Gastroesophageal sphincter (tissue), 4 donors: ENCODE data around the gene RPL10. TPM values are rescaled to one million over a fixed set of nuclear protein-coding genes. Genes with fewer than 3 reads are reported as not detected.

Source experiments
- ATAC-seq: fragments of 150-250 bp; one replicate; pipeline ENCODE4 v1.9.1; 2016; ENCODE audit warnings: mild to moderate bottlenecking, moderate library complexity
- H3K27ac ChIP-seq, 4 donors: fragments of 200-600 bp; sonication (generic) in 3 of 4; 1 replicate in 3 of 4; 2 replicates in 1 of 4; pipeline ENCODE4 v1.5.1; 2016 to 2019
- H3K27me3 ChIP-seq: fragments of 200-600 bp; sonication (generic); one replicate; pipeline ENCODE4 v1.5.1; 2019
- H3K36me3 ChIP-seq, 2 donors: fragments of 200-600 bp; sonication (generic); one replicate each; pipeline ENCODE4 v1.5.1; 2019; ENCODE audit warnings: control low read depth in 1 of 2
- H3K4me1 ChIP-seq, 3 donors: fragments of 200-600 bp; sonication (generic); 1 replicate in 2 of 3; 2 replicates in 1 of 3; pipeline ENCODE4 v1.5.1; 2016 to 2019; ENCODE audit warnings: control low read depth in 2 of 3
- H3K4me3 ChIP-seq, 2 donors: fragments of 200-600 bp; sonication (generic); one replicate each; pipeline ENCODE4 v1.5.1; 2019; ENCODE audit warnings: mild to moderate bottlenecking in 1 of 2, moderate library complexity in 1 of 2
- H3K9me3 ChIP-seq, 3 donors: fragments of 200-600 bp; sonication (generic); one replicate each; pipeline ENCODE4 v1.5.1; 2017 to 2019; ENCODE audit warnings: control low read depth in 2 of 3
- EP300 ChIP-seq: sonication (generic); formaldehyde crosslinking; IDR thresholded peaks from one replicate; pipeline ENCODE4 v1.6.1; 2017; ENCODE audit warnings: antibody characterized with exemption, mild to moderate bottlenecking
- POLR2A ChIP-seq, 2 donors: fragments of 450-650 bp; IDR thresholded peaks; one replicate each; pipeline ENCODE4 v1.6.1; 2017; ENCODE audit warnings: antibody characterized with exemption in 2 of 2, mild to moderate bottlenecking in 2 of 2, moderate library complexity in 1 of 2
- POLR2AphosphoS5 ChIP-seq: sonication (generic); formaldehyde crosslinking; IDR thresholded peaks from one replicate; pipeline ENCODE4 v1.6.1; 2017; ENCODE audit warnings: antibody characterized with exemption
- WGBS, 2 donors: methylation state at CpG; one replicate each; pipeline ENCODE4 v1.1.5; 2018; ENCODE audit warnings: low coverage in 1 of 2; 5-methylcytosine and 5-hydroxymethylcytosine counted together
- total RNA-seq, 4 donors: library from RNA; depleted of rRNA; stranded (reverse); fragments of >200 nt; gene quantifications; one replicate each; pipeline ENCODE4 v1.1.0, GENCODE V29; 2016
- TF ChIP-seq, protein P1 (sequence below), 4 experiments: fragments of 200-600 bp in 2 of 4; fragments of 450-650 bp in 2 of 4; sonication (generic) in 1 of 4; IDR thresholded peaks; one replicate each; pipeline ENCODE4 v1.5.1; 2017 to 2019; ENCODE audit warnings: antibody characterized with exemption in 4 of 4, mild to moderate bottlenecking in 2 of 4, moderate library complexity in 2 of 4

Gene RPL10
- total RNA-seq, 4 donors from 2014 or later, result 3,970 to 7,427 (median 5,392) TPM

DNA sequence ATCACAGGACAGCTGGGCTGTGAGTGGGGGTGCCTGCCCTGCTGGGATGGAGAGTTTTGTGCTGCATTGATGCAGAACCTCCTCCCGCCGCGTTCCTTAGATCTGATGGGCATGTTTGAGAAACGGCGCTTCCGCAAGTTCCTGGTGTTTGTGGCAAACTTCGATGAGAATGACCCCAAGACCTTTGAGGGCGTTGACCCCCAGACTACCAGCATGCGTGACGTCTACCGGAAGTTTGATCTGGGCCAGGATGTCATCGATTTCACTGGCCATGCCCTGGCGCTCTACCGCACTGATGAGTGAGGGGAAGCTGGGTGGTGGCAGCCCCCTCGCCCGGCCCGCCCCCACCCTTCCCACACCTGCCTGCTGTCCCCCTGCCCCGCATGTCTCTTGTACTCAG lies 41.7 kb downstream of the RPL10 start:
- no CpG with 5 or more reads among the region's 18 CpGs for WGBS, 2 donors
- Histone ChIP-seq H3K4me1 (peaks cover 0 to 52% (median 0%) of the 10 kb centered on the region in 3 donors), H3K27me3 (no peaks in the 10 kb centered on the region), H3K27ac (no peak overlapping the region), H3K4me3 (no peak overlapping the region), H3K36me3 (peaks cover 0 to 46% of the 10 kb centered on the region in 2 donors), H3K9me3 (no peaks in the 10 kb centered on the region)
- ATAC-seq, result no peak
- TF ChIP-seq, protein P1, sequence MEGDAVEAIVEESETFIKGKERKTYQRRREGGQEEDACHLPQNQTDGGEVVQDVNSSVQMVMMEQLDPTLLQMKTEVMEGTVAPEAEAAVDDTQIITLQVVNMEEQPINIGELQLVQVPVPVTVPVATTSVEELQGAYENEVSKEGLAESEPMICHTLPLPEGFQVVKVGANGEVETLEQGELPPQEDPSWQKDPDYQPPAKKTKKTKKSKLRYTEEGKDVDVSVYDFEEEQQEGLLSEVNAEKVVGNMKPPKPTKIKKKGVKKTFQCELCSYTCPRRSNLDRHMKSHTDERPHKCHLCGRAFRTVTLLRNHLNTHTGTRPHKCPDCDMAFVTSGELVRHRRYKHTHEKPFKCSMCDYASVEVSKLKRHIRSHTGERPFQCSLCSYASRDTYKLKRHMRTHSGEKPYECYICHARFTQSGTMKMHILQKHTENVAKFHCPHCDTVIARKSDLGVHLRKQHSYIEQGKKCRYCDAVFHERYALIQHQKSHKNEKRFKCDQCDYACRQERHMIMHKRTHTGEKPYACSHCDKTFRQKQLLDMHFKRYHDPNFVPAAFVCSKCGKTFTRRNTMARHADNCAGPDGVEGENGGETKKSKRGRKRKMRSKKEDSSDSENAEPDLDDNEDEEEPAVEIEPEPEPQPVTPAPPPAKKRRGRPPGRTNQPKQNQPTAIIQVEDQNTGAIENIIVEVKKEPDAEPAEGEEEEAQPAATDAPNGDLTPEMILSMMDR (IDR thresholded peaks at IDR 0.05), result no peak
- TF ChIP-seq POLR2A (IDR thresholded peaks at IDR 0.05) (no peak), POLR2AphosphoS5 (no peak), EP300 (no peak)

DNA sequence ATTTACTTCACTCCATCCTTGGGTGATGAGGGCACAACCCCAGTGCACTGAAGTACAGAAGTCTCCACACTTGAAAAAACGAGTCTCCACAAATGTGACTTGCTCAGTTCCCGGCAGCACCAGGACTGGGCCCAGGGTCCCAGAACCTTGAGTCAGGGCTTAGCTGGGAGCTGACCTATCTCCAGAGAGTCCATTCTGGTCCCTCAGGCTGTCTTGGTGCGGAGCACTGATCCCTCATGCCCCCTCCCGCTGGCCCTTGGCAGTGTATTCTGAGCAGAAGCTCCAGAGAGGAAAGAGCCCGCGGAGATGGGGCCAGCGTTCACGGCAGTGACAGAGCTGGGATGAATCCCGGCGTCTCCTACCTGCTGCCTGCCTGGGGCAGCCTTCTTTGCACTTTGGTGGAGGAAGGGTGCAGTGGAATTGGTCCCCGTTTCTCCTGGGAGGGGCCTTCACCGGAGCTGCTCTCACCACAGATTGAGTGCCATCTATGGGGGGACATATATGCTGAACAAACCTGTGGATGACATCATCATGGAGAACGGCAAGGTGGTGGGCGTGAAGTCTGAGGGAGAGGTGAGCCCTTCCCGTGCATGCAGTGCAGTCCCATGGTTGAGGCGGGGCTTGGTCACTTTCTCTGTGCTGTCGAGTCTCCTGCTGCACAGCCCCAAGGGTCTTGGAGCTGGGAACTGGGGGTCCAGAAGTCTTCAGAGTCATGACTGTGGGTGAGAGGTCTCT lies 42.6 kb downstream of the RPL10 start:
- H3K27me3 ChIP-seq, result no peaks in the 10 kb centered on the region
- no peak overlapping the region for H3K27ac ChIP-seq
- 26% methylated on average over 3 of the region's 17 CpGs; no CpG with 5 or more reads in 1 of the 2 donors for WGBS, 2 donors
- H3K36me3 ChIP-seq, result peaks cover 0 to 36% of the 10 kb centered on the region in 2 donors
- ATAC-seq, result no peak
- TF ChIP-seq POLR2AphosphoS5 (no peak), EP300 (no peak), POLR2A (IDR thresholded peaks at IDR 0.05) (no peak)
- H3K9me3 ChIP-seq, result no peaks in the 10 kb centered on the region
- H3K4me1 ChIP-seq, result peaks cover 0 to 61% (median 0%) of the 10 kb centered on the region in 3 donors
- no peak overlapping the region for H3K4me3 ChIP-seq

DNA sequence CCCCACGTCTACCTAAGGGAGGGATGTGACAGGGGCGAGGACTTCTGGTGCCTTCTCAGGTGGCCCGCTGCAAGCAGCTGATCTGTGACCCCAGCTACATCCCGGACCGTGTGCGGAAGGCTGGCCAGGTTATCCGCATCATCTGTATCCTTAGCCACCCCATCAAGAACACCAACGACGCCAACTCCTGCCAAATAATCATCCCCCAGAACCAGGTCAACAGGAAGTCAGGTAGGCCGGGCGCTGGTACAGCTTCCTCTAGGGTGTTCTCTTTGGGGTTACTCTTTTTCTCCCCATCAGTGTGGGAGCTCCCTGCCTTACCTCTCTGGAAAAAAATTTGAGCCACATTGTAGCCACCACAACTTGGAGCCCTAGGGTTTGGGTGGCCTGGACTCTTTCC lies 43.4 kb downstream of the RPL10 start:
- no peak overlapping the region for H3K27ac ChIP-seq
- no peaks in the 10 kb centered on the region for H3K9me3 ChIP-seq
- no peaks in the 10 kb centered on the region for H3K27me3 ChIP-seq
- TF ChIP-seq, protein P1 (IDR thresholded peaks at IDR 0.05), result no peak
- no peak for TF ChIP-seq POLR2AphosphoS5
- TF ChIP-seq POLR2A (IDR thresholded peaks at IDR 0.05), result no peak
- no peak for TF ChIP-seq EP300
- ATAC-seq, result no peak
- peaks cover 0 to 59% (median 0%) of the 10 kb centered on the region in 3 donors for H3K4me1 ChIP-seq
- WGBS, 2 donors, result no CpG with 5 or more reads among the region's 11 CpGs
- peaks cover 0 to 38% of the 10 kb centered on the region in 2 donors for H3K36me3 ChIP-seq
- H3K4me3 ChIP-seq, result no peak overlapping the region

DNA sequence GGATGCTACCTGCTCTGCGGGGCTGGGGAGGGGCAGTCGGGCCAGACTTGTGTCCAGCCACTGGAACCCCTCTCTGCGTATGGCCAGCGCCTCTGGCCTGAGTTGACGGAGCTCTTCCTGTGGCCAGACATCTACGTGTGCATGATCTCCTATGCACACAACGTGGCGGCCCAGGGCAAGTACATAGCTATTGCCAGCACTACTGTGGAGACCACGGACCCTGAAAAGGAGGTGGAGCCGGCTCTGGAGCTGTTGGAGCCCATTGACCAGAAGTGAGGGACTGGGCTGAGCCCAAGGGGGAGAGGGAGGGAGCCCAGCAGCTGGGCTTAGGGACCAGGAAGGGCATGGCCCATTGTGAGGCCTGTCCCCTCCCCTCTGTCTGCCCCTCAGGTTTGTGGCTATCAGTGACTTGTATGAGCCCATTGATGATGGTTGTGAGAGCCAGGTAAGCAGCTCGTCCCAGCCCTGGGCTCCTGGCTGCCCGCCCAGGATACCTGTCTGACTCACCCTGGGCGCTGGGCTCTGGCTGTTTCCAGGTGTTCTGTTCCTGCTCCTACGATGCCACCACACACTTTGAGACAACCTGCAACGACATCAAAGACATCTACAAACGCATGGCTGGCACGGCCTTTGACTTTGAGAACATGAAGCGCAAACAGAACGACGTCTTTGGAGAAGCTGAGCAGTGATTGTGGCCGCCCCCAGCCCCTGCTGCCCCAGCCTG lies 44.0 kb downstream of the RPL10 start:
- Histone ChIP-seq H3K4me1 (peaks cover 0 to 59% (median 0%) of the 10 kb centered on the region in 3 donors), H3K9me3 (no peaks in the 10 kb centered on the region), H3K36me3 (peaks cover 0 to 44% of the 10 kb centered on the region in 2 donors), H3K27ac (peak overlapping the region in 2 of 4 donors; percentile 11 to 15), H3K4me3 (no peak overlapping the region), H3K27me3 (no peaks in the 10 kb centered on the region)
- WGBS, 2 donors, result 60 to 71% methylated on average over 1 to 8 of the region's 21 CpGs
- no peak for ATAC-seq
- TF ChIP-seq, protein P1 (IDR thresholded peaks at IDR 0.05), result no peak
- no peak for TF ChIP-seq POLR2A (IDR thresholded peaks at IDR 0.05)
- TF ChIP-seq POLR2AphosphoS5, result no peak
- no peak for TF ChIP-seq EP300

DNA sequence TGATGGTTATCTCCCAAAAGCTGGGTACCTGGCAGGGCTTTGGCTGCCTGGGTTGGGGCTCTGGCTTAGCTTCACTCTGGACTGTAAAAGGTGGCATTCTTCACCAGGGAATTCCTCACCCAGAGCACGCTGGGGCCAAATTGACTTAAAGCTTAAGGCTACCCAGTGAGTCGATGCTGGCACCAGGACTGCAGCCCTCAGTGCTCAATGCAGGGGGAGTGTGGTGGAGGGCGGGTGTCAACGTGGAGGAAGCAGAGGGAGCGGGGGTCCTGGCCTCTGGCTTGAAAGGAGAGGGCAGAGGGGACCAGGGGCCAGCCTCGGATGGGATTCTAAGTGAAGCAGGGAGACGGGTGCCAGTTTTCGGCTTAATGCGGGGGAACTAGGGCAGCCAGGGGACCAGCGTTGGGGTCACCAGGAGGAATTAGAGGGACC lies 45.3 kb downstream of the RPL10 start:
- Histone ChIP-seq H3K27me3 (no peaks in the 10 kb centered on the region), H3K4me1 (peaks cover 0 to 50% (median 0%) of the 10 kb centered on the region in 3 donors), H3K4me3 (peak overlapping the region; percentile 12 to 64), H3K9me3 (no peaks in the 10 kb centered on the region), H3K36me3 (peaks cover 0 to 56% of the 10 kb centered on the region in 2 donors), H3K27ac (peak overlapping the region; percentile 73 to 88 (median 86))
- no peak for TF ChIP-seq POLR2AphosphoS5
- TF ChIP-seq, protein P1 (IDR thresholded peaks at IDR 0.05), result no peak
- TF ChIP-seq EP300, result no peak
- no peak for TF ChIP-seq POLR2A (IDR thresholded peaks at IDR 0.05)
- ATAC-seq, result peak; percentile 11
- 0 to 22% methylated on average over 1 to 4 of the region's 10 CpGs for WGBS, 2 donors
